ENCODE results near the gene STOML1.
A peak's percentile ranks its signal among the peaks of the same experiment; 100 is the strongest.

STOML1 gene

GRCh38 chr15:73991726-73992593, at the start of gene STOML1:
STOML1 (minus strand) TSS chr15:73992295; CDS start chr15:73992223, 72 bp downstream.
- DNase-seq, result peak; percentile 98

GRCh38 chr15:74041311-74041756, 49.2 kb upstream of the STOML1 start:
- no peak for DNase-seq

- peak; percentile 41 for DNase-seq
Observed at GRCh38 chr15:74040109-74040850, 48.2 kb upstream of the STOML1 start.

GRCh38 chr15:74039656-74040010, 47.5 kb upstream of the STOML1 start:
- no peak for DNase-seq

GRCh38 chr15:74038707-74039655, 46.9 kb upstream of the STOML1 start:
- DNase-seq, result no peak

GRCh38 chr15:74037171-74038117, 45.3 kb upstream of the STOML1 start:
- peak; percentile 32 for DNase-seq

- DNase-seq, result peak; percentile 85
Observed at GRCh38 chr15:74036271-74037170, 44.4 kb upstream of the STOML1 start.

GRCh38 chr15:74035121-74036017, 43.3 kb upstream of the STOML1 start:
- no peak for DNase-seq

GRCh38 chr15:74034206-74034755, 42.2 kb upstream of the STOML1 start:
- no peak for DNase-seq

- no peak for DNase-seq
Observed at GRCh38 chr15:74032606-74033561, 40.8 kb upstream of the STOML1 start.

GRCh38 chr15:74032046-74032445, 40.0 kb upstream of the STOML1 start:
- no peak for DNase-seq

GRCh38 chr15:74028646-74029045, 36.6 kb upstream of the STOML1 start:
- no peak for DNase-seq

- DNase-seq, result no peak
Observed at GRCh38 chr15:74027688-74028087, 35.6 kb upstream of the STOML1 start.

GRCh38 chr15:74025436-74025835, 33.3 kb upstream of the STOML1 start:
- no peak for DNase-seq

GRCh38 chr15:74024687-74025086, 32.6 kb upstream of the STOML1 start:
- no peak for DNase-seq

GRCh38 chr15:74022706-74023470, 30.8 kb upstream of the STOML1 start:
- no peak for DNase-seq

- DNase-seq, result no peak
Observed at GRCh38 chr15:74019734-74020133, 27.6 kb upstream of the STOML1 start.
